Suprapubic skin (tissue), 4 donors: ENCODE data around the gene LCE5A. TPM values are rescaled to one million over a fixed set of nuclear protein-coding genes. Genes with fewer than 3 reads are reported as not detected.

Experiments
- DNase-seq, 2 donors: peaks; one replicate each; pipeline ENCODE4 v3.0.0-alpha.2; 2019; ENCODE audit warnings: low spot score in 2 of 2
- H3K27ac ChIP-seq: fragments of 200-600 bp; sonication (generic); one replicate; pipeline ENCODE4 v1.5.1; 2019
- H3K27me3 ChIP-seq: fragments of 200-600 bp; sonication (generic); one replicate; pipeline ENCODE4 v1.5.1; 2019
- H3K36me3 ChIP-seq: fragments of 200-600 bp; sonication (generic); one replicate; pipeline ENCODE4 v1.5.1; 2019
- H3K4me1 ChIP-seq: fragments of 200-600 bp; sonication (generic); one replicate; pipeline ENCODE4 v1.5.1; 2019
- H3K4me3 ChIP-seq: fragments of 200-600 bp; sonication (generic); one replicate; pipeline ENCODE4 v1.5.1; 2019; ENCODE audit warnings: mild to moderate bottlenecking
- H3K9me3 ChIP-seq: fragments of 200-600 bp; sonication (generic); one replicate; pipeline ENCODE4 v1.5.1; 2019
- EP300 ChIP-seq: sonication (generic); formaldehyde crosslinking; IDR thresholded peaks from one replicate; pipeline ENCODE4 v1.6.1; 2017; ENCODE audit warnings: antibody characterized with exemption
- POLR2A ChIP-seq, 2 donors: fragments of 450-650 bp; IDR thresholded peaks; one replicate each; pipeline ENCODE4 v1.6.1; 2017; ENCODE audit warnings: antibody characterized with exemption in 2 of 2, mild to moderate bottlenecking in 2 of 2, moderate library complexity in 2 of 2
- POLR2AphosphoS5 ChIP-seq, 3 donors: sonication (generic); formaldehyde crosslinking; IDR thresholded peaks; one replicate each; pipeline ENCODE4 v1.6.1; 2017; ENCODE audit warnings: antibody characterized with exemption in 3 of 3
- WGBS: methylation state at CpG from one replicate; pipeline ENCODE4 v1.1.5; 2018; 5-methylcytosine and 5-hydroxymethylcytosine counted together
- total RNA-seq, 4 donors: library from RNA; depleted of rRNA; stranded (reverse); fragments of >200 nt; gene quantifications; one replicate each; pipeline ENCODE4 v1.1.0, GENCODE V29; 2016
- TF ChIP-seq, protein P1 (sequence below), 2 donors: fragments of 200-600 bp in 1 of 2; fragments of 450-650 bp in 1 of 2; sonication (generic) in 1 of 2; IDR thresholded peaks; one replicate each; pipeline ENCODE4 v1.5.1; 2016 to 2019; ENCODE audit warnings: antibody characterized with exemption in 2 of 2, mild to moderate bottlenecking in 1 of 2, moderate library complexity in 1 of 2

The LCE5A gene
- total RNA-seq, 4 donors from 2014 or later, result 41.1 to 222 (median 140) TPM

DNA sequence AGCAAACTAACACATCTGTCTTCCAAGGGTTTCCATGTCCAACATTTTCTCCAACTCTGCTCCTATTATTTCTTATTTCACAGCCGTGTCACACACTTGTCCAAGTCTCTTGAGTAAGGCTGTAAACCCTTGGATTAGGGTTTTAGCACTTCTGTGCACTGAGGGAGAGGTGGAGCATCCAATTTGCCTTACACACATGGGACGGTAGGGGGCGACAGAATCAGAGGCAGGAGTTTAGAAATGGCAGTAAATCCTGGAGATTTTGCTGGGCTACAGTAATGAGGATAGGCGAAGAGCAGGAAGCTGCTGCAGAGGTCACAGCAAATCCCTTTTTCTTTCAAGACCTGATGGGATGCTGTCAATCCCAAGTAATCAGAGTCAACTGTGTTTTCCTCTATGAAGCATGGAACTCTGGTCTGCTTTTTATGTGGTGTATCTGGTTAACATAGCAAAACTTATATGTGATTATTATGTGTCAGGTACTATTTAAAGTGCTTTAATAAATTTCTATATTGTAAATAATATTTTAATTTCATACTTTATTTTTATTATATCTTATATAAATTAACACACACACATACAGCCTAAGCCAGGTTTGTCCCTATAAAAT is 15.4 kb upstream of the LCE5A start:
- Histone ChIP-seq H3K27ac (no peak overlapping the region), H3K4me3 (no peak overlapping the region), H3K36me3 (no peaks in the 10 kb centered on the region), H3K9me3 (no peaks in the 10 kb centered on the region), H3K4me1 (no peaks in the 10 kb centered on the region), H3K27me3 (no peaks in the 10 kb centered on the region)
- WGBS, result 57% methylated on average over 4 of the region's 4 CpGs
- DNase-seq, result no peak
- no peak for TF ChIP-seq POLR2A (IDR thresholded peaks at IDR 0.05)
- TF ChIP-seq POLR2AphosphoS5 (IDR thresholded peaks at IDR 0.05), result no peak
- no peak for TF ChIP-seq EP300
- TF ChIP-seq, protein P1, sequence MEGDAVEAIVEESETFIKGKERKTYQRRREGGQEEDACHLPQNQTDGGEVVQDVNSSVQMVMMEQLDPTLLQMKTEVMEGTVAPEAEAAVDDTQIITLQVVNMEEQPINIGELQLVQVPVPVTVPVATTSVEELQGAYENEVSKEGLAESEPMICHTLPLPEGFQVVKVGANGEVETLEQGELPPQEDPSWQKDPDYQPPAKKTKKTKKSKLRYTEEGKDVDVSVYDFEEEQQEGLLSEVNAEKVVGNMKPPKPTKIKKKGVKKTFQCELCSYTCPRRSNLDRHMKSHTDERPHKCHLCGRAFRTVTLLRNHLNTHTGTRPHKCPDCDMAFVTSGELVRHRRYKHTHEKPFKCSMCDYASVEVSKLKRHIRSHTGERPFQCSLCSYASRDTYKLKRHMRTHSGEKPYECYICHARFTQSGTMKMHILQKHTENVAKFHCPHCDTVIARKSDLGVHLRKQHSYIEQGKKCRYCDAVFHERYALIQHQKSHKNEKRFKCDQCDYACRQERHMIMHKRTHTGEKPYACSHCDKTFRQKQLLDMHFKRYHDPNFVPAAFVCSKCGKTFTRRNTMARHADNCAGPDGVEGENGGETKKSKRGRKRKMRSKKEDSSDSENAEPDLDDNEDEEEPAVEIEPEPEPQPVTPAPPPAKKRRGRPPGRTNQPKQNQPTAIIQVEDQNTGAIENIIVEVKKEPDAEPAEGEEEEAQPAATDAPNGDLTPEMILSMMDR (IDR thresholded peaks at IDR 0.05), result no peak

- TF ChIP-seq POLR2AphosphoS5 (IDR thresholded peaks at IDR 0.05) (no peak), EP300 (no peak), POLR2A (IDR thresholded peaks at IDR 0.05) (no peak)
- TF ChIP-seq, protein P1 (IDR thresholded peaks at IDR 0.05), result peak; percentile 20 to 27
- H3K36me3 ChIP-seq, result no peaks in the 10 kb centered on the region
- no peak overlapping the region for H3K4me3 ChIP-seq
- no peaks in the 10 kb centered on the region for H3K27me3 ChIP-seq
- H3K4me1 ChIP-seq, result peaks cover 4% of the 10 kb centered on the region
- 24% methylated on average over 2 of the region's 2 CpGs for WGBS
- DNase-seq, result no peak
- no peak overlapping the region for H3K27ac ChIP-seq
- H3K9me3 ChIP-seq, result no peaks in the 10 kb centered on the region
Measured at GRCh38 chr1:152497273-152497672, 13.3 kb upstream of the LCE5A start.

DNA sequence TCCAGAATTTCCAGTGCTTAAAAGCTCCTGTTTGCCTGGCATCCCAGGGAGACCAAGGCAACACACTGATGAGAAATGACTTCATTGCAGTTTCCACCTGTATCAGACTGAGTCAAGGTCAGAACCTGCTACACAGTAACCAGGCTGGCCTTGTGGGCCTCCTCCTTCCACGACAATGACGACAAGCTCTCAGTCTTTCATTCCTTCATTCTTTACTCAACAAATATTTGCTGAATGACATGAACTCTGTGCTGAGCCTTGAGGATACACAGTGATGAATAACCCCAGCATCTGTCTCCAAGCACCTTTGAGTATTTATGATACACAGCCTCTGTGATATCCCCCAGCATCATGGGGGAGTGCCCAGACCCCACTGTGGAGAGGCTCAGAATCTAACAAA is 8.9 kb upstream of the LCE5A start:
- H3K36me3 ChIP-seq, result no peaks in the 10 kb centered on the region

DNA sequence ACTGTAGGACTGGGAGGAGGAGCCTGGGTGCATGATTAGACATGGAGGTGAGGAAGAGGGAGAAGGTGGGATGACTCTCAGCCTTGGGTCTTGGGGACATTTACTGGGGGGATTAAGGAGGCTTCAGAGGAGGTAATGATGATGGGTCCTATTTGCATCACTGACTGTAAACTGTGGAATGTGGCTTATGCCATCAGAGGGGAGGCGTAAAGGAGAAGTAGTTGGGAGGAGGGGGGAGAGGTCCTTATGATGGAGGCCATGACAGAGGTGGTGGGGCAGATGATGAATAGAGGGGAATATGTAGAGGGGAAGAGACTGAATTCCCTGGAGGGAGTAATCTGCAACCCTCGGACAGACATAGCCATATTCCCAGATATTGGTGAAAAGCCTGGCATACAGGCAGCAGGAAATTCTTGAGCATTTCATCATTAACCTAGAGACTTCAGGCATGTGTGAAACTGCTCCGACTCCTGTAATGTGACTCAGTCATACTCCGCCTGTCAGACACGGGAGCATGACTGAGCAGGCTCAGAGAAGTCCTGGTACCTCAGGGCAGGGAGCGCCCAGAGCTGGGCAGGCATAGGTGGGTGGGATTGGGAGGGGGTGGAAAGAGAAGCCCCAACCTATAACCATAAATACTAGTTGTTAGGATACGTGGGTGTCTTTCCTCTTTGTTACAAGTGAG is 8.0 kb upstream of the LCE5A start:
- TF ChIP-seq POLR2AphosphoS5 (IDR thresholded peaks at IDR 0.05) (no peak), EP300 (no peak), POLR2A (IDR thresholded peaks at IDR 0.05) (no peak)
- TF ChIP-seq, protein P1 (IDR thresholded peaks at IDR 0.05), result no peak
- Histone ChIP-seq H3K27me3 (no peaks in the 10 kb centered on the region), H3K4me1 (peaks cover 8% of the 10 kb centered on the region), H3K9me3 (no peaks in the 10 kb centered on the region), H3K27ac (no peak overlapping the region), H3K36me3 (no peaks in the 10 kb centered on the region), H3K4me3 (no peak overlapping the region)
- no peak for DNase-seq
- 42% methylated on average over 6 of the region's 7 CpGs for WGBS

More for the DNA sequence above, 8.9 kb upstream of the LCE5A start:
- Histone ChIP-seq H3K4me3 (no peak overlapping the region), H3K27me3 (no peaks in the 10 kb centered on the region), H3K9me3 (no peaks in the 10 kb centered on the region), H3K4me1 (peaks cover 8% of the 10 kb centered on the region), H3K27ac (no peak overlapping the region)
- WGBS, result 40% methylated on average over 2 of the region's 2 CpGs
- DNase-seq, result no peak
- TF ChIP-seq POLR2A (IDR thresholded peaks at IDR 0.05), result no peak
- TF ChIP-seq, protein P1 (IDR thresholded peaks at IDR 0.05), result no peak
- no peak for TF ChIP-seq POLR2AphosphoS5 (IDR thresholded peaks at IDR 0.05)
- no peak for TF ChIP-seq EP300

GRCh38 chr1:152505083-152505482 is 5.5 kb upstream of the LCE5A start:
- H3K4me1 ChIP-seq, result peaks cover 8% of the 10 kb centered on the region
- no peak overlapping the region for H3K27ac ChIP-seq
- DNase-seq, result no peak
- no peaks in the 10 kb centered on the region for H3K9me3 ChIP-seq
- 41% methylated on average over 2 of the region's 2 CpGs for WGBS
- no peaks in the 10 kb centered on the region for H3K36me3 ChIP-seq
- no peak overlapping the region for H3K4me3 ChIP-seq
- TF ChIP-seq POLR2AphosphoS5 (IDR thresholded peaks at IDR 0.05) (no peak), POLR2A (IDR thresholded peaks at IDR 0.05) (no peak), EP300 (no peak)
- TF ChIP-seq, protein P1 (IDR thresholded peaks at IDR 0.05), result no peak
- H3K27me3 ChIP-seq, result no peaks in the 10 kb centered on the region
